OCI-LY7 (cell line): Measurements from ENCODE around the gene ZNF689. TPM values are rescaled to one million over a fixed set of nuclear protein-coding genes. Genes with fewer than 3 reads are reported as not detected.

Experiments used
- BruUV-seq: library from RNA; stranded (reverse); fragments of 400-500 nt; replicated peaks from 2 replicates; lab custom pipeline; 2021; lab: Mats Ljungman, UMichigan
- CTCF ChIA-PET: fragments of 300-600 bp; sonication (Branson Sonifier 250); formaldehyde crosslinking; loops from one replicate; lab custom pipeline; 2022; ENCODE audit warnings: antibody characterized with exemption; ENCODE audit not compliant: unreplicated experiment; lab: Charles Lee
- POLR2A ChIA-PET: fragments of 300-600 bp; sonication (Branson Sonifier 250); formaldehyde crosslinking; loops from one replicate; lab custom pipeline; 2022; ENCODE audit warnings: antibody characterized with exemption; lab: Charles Lee
- DNase-seq: peaks from one replicate; pipeline ENCODE4 v3.0.0-alpha.2; 2015; ENCODE audit warnings: low spot score
- H2AFZ ChIP-seq: fragments of 200-600 bp; sonication (generic), shearing (Covaris generic); 2 replicates; pipeline ENCODE4 v1.6.1; 2014; ENCODE audit warnings: mild to moderate bottlenecking, antibody characterized with exemption, low read length, moderate library complexity
- H3K27ac ChIP-seq: fragments of 200-600 bp; sonication (generic); 2 replicates; pipeline ENCODE4 v1.5.1; 2014; ENCODE audit warnings: mixed run types, low read depth, mild to moderate bottlenecking, moderate library complexity, low read length, inconsistent platforms; ENCODE audit not compliant: poor library complexity, severe bottlenecking
- H3K36me3 ChIP-seq: fragments of 200-600 bp; sonication (generic); 2 replicates; pipeline ENCODE4 v1.6.1; 2014; ENCODE audit warnings: mild to moderate bottlenecking, antibody characterized with exemption, low read length, moderate library complexity, mixed read lengths; ENCODE audit not compliant: insufficient read depth
- H3K4me1 ChIP-seq: fragments of 200-600 bp; sonication (generic); 2 replicates; pipeline ENCODE4 v1.5.1; 2014; ENCODE audit warnings: mild to moderate bottlenecking, low read length; ENCODE audit not compliant: insufficient read depth, poor library complexity, severe bottlenecking
- H3K4me2 ChIP-seq: fragments of 200-600 bp; sonication (generic); 2 replicates; pipeline ENCODE4 v1.6.1; 2014; ENCODE audit warnings: mild to moderate bottlenecking, low read length
- H3K4me3 ChIP-seq: fragments of 200-600 bp; sonication (generic); 2 replicates; pipeline ENCODE4 v1.5.1; 2014; ENCODE audit warnings: mild to moderate bottlenecking, low read depth, low read length; ENCODE audit not compliant: poor library complexity, severe bottlenecking
- H3K79me2 ChIP-seq: fragments of 200-600 bp; sonication (generic); 2 replicates; pipeline ENCODE4 v1.6.1; 2016; ENCODE audit warnings: low read depth, mild to moderate bottlenecking, low read length, moderate library complexity, mixed read lengths; ENCODE audit not compliant: insufficient read depth
- H3K9me2 ChIP-seq: fragments of 200-600 bp; sonication (generic); 2 replicates; pipeline ENCODE4 v1.6.1; 2016; ENCODE audit warnings: mild to moderate bottlenecking, low read length, mixed read lengths; ENCODE audit not compliant: insufficient read depth
- H3K9me3 ChIP-seq: fragments of 200-600 bp; sonication (generic); 2 replicates; pipeline ENCODE4 v1.6.1; 2014; ENCODE audit warnings: mild to moderate bottlenecking, mixed run types, low read length, mixed read lengths
- H4K20me1 ChIP-seq: fragments of 200-600 bp; sonication (generic); 2 replicates; pipeline ENCODE4 v1.6.1; 2014; ENCODE audit warnings: mild to moderate bottlenecking, antibody characterized with exemption, low read length, moderate library complexity, mixed read lengths; ENCODE audit not compliant: insufficient read depth
- EZH2phosphoT487 ChIP-seq: fragments of 200-600 bp; sonication (generic); IDR thresholded peaks from 2 replicates; pipeline ENCODE4 v1.6.1; 2018; ENCODE audit warnings: low read depth, borderline replicate concordance, mild to moderate bottlenecking, mixed run types, antibody characterized with exemption, low read length, moderate library complexity, mixed read lengths
- intact Hi-C: fragments of 100-400 bp; cut with micrococcal nuclease; formaldehyde crosslinking; loops from one replicate; pipeline ENCODE4 v1.10.0; 2022; ENCODE audit not compliant: unreplicated experiment
- total RNA-seq, 2 experiments: library from RNA; depleted of rRNA in 1 of 2; stranded (reverse); fragments of >200 nt in 1 of 2; shearing (Covaris generic) in 1 of 2; gene quantifications; 2 replicates each; pipeline ENCODE4 v1.2.3, GENCODE V29; 2014 to 2022
- TF ChIP-seq, protein P1 (sequence below): fragments of 200-600 bp; sonication (generic); conservative IDR thresholded peaks from 2 replicates; pipeline ENCODE4 v1.5.1; 2014; ENCODE audit warnings: mild to moderate bottlenecking, antibody characterized with exemption, low read length, moderate library complexity, mixed read lengths

ZNF689 gene
- total RNA-seq, 2 experiments from 2014 or later, result 15.0 to 16.7 TPM

DNA sequence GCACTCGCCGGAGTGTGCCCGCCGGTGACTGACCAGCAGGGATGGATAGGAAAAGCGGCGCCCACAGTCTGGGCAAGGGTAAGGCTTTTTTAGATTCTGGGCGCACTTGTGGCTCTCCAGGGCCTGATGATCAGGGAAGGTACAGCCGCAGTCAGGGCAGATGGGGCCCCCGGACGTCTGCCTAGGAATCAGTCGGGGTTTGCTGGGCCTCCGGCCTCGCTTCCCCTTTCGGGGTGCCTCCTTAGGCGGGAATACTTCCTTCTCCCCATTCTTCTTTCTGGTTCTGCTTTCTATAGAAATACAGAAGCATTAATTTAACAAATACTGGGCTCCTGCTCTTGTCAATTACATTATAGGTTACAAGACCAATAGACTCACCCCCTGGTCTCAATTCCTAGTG lies 5.0 kb downstream of the ZNF689 start:
- POLR2A ChIA-PET, result no interaction called here
- intact Hi-C loops, result no loop called here
- H3K9me2 ChIP-seq, result no peaks in the 10 kb centered on the region
- H3K36me3 ChIP-seq, result peaks cover 66% of the 10 kb centered on the region
- H3K4me3 ChIP-seq, result no peak overlapping the region
- H3K79me2 ChIP-seq, result peaks cover 14% of the 10 kb centered on the region; the same call in 1 of the 2 replicates
- H3K4me2 ChIP-seq, result no peak overlapping the region
- 0 out of 2 replicates have a peak, but pooled peaks cover 3% of the 10 kb centered on the region for H3K9me3 ChIP-seq
- no peak overlapping the region for H2AFZ ChIP-seq
- H3K4me1 ChIP-seq, result peaks cover 9% of the 10 kb centered on the region
- no peak overlapping the region for H3K27ac ChIP-seq
- BruUV-seq, result no TSS peak
- H4K20me1 ChIP-seq, result no peaks in the 10 kb centered on the region
- TF ChIP-seq, protein P1, sequence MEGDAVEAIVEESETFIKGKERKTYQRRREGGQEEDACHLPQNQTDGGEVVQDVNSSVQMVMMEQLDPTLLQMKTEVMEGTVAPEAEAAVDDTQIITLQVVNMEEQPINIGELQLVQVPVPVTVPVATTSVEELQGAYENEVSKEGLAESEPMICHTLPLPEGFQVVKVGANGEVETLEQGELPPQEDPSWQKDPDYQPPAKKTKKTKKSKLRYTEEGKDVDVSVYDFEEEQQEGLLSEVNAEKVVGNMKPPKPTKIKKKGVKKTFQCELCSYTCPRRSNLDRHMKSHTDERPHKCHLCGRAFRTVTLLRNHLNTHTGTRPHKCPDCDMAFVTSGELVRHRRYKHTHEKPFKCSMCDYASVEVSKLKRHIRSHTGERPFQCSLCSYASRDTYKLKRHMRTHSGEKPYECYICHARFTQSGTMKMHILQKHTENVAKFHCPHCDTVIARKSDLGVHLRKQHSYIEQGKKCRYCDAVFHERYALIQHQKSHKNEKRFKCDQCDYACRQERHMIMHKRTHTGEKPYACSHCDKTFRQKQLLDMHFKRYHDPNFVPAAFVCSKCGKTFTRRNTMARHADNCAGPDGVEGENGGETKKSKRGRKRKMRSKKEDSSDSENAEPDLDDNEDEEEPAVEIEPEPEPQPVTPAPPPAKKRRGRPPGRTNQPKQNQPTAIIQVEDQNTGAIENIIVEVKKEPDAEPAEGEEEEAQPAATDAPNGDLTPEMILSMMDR, result no peak
- TF ChIP-seq EZH2phosphoT487, result no peak
- CTCF ChIA-PET, result no interaction called here
- DNase-seq, result no peak

DNA sequence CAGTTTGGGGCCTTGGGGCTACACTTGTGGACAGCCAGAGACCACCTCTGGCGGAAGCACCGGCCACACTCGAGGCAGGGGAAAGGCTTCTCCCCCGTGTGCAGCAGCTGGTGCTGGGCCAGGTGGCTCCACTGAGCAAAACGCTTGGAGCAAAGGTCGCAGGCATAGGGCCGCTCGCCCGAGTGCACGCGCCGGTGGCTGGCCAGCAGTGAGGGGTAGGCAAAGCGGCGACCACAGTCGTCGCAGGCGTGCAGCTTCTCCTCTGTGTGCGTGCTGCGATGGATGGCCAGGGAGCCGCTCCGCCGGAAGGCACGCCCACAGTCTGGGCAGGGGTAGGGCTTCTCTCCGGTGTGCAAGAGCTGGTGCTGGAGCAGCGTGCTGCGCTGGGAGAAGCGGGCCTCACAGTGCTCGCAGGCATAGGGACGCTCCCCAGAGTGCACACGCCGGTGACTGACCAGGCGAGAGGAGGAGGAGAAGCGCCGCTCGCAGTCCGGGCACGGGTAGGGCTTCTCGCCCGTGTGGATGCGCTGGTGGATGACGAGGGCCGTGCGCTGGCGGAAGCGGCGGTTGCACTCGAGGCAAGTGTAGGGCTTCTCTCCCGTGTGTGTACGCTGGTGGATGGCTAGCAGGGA lies 5.8 kb downstream of the ZNF689 start:
- Histone ChIP-seq H3K36me3 (peaks cover 66% of the 10 kb centered on the region), H3K9me2 (no peaks in the 10 kb centered on the region), H2AFZ (no peak overlapping the region), H3K4me3 (no peak overlapping the region), H3K27ac (no peak overlapping the region), H4K20me1 (no peaks in the 10 kb centered on the region), H3K9me3 (0 out of 2 replicates have a peak, but pooled peaks cover 3% of the 10 kb centered on the region), H3K4me2 (no peak overlapping the region), H3K79me2 (peaks cover 12% of the 10 kb centered on the region; the same call in 1 of the 2 replicates), H3K4me1 (peaks cover 9% of the 10 kb centered on the region)
- CTCF ChIA-PET, result no interaction called here
- POLR2A ChIA-PET, result no interaction called here
- intact Hi-C loops, result no loop called here
- TF ChIP-seq EZH2phosphoT487, result no peak
- TF ChIP-seq, protein P1, result no peak
- BruUV-seq, result no TSS peak
- DNase-seq, result no peak

DNA sequence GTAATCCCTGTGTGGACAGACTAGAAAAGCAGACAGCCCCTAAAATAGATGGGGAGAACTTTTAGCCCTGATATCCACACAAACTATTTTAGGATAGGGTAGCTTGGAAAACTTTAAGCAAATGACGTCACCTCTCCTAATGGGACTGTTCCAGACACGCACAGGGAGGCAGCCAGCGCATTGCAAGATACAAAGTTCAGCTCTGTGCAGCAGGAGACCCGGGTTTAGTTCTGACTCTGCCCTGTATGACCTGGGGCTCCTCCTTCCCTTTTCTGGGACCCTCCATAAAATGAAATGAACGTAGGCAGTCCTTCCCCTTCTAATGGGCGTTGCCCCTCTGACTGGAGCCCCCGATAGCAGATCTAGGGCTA lies 6.3 kb downstream of the ZNF689 start:
- Histone ChIP-seq H3K27ac (no peak overlapping the region), H3K4me3 (no peak overlapping the region), H3K4me2 (no peak overlapping the region), H4K20me1 (no peaks in the 10 kb centered on the region), H3K79me2 (peaks cover 7% of the 10 kb centered on the region; the same call in 1 of the 2 replicates), H3K36me3 (peaks cover 66% of the 10 kb centered on the region), H2AFZ (no peak overlapping the region), H3K9me3 (0 out of 2 replicates have a peak, but pooled peaks cover 3% of the 10 kb centered on the region), H3K9me2 (no peaks in the 10 kb centered on the region), H3K4me1 (peaks cover 4% of the 10 kb centered on the region)
- ChIA-PET CTCF (no interaction called here), POLR2A (interaction anchor here (0.9 to 1.7 kb wide), 4 partner anchors 9 to 69 kb away, joined by 3 to 6 read pairs (median 4); partner anchors contain the start of genes PRR14 and ZNF747)
- no peak for TF ChIP-seq EZH2phosphoT487
- TF ChIP-seq, protein P1, result no peak
- DNase-seq, result no peak
- intact Hi-C loops, result no loop called here
- BruUV-seq, result no TSS peak
